Suppressor macrophage treated with lipopolysaccharide for 1 hour (primary cell): ENCODE data around the gene PHF21A.
"Not testable (repeated sequence)": the region's sequence is repeated elsewhere in the genome, so short reads cannot be mapped to it uniquely, and the experiment has no call there.

ENCODE experiments used
- DNase-seq, 3 donors: peaks; one replicate each; pipeline ENCODE4 v3.0.0-alpha.2; 2020 to 2022

Gene PHF21A

DNA sequence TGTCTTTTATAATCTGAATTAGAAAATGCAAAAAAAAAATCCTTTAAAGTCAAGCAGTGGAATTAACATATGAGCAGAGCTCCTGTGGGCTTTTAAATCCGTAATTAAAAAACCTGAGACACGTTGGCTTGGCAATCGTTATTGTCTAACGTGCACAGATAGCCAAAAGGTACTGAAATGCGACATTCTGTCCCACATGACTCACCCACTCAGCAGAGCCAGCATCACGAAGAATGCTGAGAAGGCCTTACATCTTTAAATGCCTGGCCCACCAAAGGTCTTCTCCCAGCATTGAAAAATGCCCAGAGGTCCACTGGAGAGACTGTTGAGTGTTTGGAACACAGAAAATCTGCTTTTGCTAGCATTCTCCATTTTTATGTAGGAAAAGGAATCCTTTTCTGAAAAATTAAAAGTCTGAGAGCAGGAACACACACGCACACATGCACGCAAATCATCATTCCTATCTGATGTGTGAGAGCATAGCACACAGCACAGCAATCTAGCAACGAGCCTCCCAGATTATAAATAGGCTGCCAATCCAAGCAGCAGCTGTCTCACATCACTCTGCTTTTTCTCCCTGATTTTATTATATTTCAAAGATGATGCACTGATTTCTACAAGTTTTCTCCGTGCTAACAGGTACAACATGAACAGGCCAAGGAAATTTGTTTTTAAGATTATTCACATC is 94.5 kb downstream of the PHF21A start:
- DNase-seq, result no peak

DNA sequence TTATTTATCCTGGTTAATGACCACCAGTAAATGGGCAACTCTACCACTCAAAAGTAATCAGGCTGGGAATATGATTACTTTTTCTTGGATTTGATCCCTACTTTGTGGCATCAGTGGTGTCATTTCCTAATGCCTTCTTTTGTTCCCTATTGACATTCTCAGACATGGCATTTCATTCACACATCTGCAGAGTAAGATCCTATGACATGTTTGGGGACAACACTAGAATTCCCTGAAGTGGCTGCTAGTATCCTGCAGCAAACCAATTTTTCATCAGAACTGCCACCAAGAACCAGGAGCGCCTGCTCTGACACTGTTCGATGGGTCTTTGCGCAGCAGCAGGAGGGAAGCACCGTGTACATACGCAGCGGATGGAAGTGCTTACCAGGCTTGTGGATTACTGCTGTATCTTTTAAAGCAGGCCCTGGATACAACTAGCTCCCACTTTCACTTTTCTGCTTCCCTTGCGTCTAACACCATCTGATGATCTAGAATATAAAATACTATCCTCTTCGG is 101.1 kb downstream of the PHF21A start:
- DNase-seq, result no peak

- no peak for DNase-seq
Measured at GRCh38 chr11:46018651-46019050, 102.6 kb downstream of the PHF21A start.

DNA sequence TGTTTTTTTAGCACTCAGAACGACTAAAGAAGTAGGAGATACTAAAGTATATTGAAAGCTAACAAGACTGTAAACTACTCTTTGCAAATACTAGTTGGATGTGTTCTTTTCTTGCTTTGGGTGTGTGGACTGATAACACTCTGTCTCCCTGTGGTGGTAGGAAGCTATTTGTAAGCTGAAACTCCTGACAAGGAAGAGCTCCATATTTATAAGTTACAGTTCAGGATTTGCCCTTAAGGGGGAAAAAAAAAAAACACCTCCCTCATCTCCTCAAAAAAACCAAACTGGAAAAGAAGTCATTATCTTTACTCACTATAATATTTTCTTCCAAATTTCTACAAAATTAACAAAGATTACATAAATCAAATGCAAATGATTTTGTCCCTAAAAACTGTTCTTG is 103.9 kb downstream of the PHF21A start:
- no peak for DNase-seq

DNA sequence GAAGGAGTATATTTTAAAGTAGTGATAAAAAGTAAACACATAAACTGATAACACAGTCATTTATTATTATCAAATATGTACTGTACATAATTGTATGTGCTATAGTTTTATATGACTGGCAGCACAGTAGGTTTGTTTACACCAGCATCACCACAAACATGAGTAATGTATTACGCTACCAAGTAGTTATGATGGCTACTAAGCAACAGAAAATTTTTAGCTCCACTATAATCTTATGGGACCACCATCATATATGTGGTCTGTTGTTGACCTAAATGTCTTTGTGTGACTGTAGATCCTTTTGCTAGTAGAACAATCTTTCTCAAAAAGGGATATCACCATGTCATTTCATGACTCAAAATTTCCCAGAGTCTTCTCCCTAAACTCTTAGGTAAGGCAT is 105.3 kb downstream of the PHF21A start:
- no peak for DNase-seq

GRCh38 chr11:46014168-46014567 is 107.1 kb downstream of the PHF21A start:
- DNase-seq, result not testable (repeated sequence)

- DNase-seq, result no peak
Measured at GRCh38 chr11:46012185-46012584, 109.1 kb downstream of the PHF21A start.

- DNase-seq, result no peak
Measured at GRCh38 chr11:46010100-46010499, 111.2 kb downstream of the PHF21A start.

DNA sequence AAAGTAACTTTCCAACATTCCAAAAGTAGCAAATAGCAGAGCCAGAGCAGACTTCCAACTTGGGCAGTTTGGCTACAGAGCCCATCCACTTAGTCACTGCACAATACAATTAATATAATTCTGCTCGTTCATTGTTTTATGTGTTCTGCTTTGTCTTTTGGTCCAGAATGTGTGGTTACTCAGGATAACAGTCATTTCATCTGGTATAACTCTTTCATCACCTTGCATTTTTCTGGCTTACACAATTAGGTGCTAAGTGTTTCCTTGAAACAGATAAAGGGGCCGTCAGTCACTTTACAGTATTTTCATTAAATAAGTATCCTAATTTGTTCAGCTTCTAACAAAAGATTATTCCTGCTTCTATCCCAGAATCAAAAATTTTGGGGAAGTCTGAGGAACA is 111.6 kb downstream of the PHF21A start:
- no peak for DNase-seq

GRCh38 chr11:46006418-46007070 is 114.7 kb downstream of the PHF21A start:
- DNase-seq, result peak; percentile 67 to 79 (median 79)

DNA sequence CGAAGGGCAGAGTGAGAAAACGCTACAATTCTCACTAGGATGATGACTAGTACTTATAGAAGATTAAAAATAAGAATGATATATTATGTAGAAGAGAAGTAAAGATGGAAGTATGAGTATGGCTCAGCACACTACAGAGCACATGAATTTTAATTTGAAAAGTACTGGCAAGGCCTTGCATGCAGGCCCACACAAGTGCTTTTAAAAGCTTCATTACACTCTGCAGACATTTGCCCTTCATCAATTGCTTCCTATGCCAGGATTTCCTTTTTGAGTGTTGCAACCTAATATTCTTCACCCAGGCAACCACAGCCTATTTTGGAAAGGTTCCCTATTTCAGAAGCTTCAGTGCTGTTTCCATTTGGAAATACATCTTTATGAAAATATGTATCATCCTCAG is 117.7 kb downstream of the PHF21A start:
- peak; percentile 47 to 60 (median 57) for DNase-seq

DNA sequence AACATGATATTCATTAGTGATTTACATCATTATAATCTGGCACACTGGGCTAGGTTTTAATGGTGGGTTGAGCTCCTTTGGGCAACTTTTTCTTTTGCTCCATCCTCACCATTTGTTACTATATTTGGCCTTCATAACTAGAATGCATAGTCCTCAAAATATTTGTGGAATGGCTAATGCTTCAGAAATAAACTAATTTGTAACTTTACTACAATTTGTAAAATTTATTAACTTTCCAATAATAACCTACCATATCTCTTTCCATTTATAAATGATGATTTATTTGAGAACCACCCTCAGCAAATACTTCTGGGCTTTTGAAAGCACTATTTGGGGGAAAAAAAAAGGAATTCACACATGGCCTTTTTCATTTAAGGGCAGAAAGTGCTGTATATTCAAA is 119.1 kb downstream of the PHF21A start:
- DNase-seq, result no peak

GRCh38 chr11:46001448-46001914 is 119.8 kb downstream of the PHF21A start:
- no peak for DNase-seq

GRCh38 chr11:45997599-45997998 is 123.7 kb downstream of the PHF21A start:
- DNase-seq, result no peak

- DNase-seq, result no peak
Measured at GRCh38 chr11:45995342-45995734, 125.9 kb downstream of the PHF21A start.

DNA sequence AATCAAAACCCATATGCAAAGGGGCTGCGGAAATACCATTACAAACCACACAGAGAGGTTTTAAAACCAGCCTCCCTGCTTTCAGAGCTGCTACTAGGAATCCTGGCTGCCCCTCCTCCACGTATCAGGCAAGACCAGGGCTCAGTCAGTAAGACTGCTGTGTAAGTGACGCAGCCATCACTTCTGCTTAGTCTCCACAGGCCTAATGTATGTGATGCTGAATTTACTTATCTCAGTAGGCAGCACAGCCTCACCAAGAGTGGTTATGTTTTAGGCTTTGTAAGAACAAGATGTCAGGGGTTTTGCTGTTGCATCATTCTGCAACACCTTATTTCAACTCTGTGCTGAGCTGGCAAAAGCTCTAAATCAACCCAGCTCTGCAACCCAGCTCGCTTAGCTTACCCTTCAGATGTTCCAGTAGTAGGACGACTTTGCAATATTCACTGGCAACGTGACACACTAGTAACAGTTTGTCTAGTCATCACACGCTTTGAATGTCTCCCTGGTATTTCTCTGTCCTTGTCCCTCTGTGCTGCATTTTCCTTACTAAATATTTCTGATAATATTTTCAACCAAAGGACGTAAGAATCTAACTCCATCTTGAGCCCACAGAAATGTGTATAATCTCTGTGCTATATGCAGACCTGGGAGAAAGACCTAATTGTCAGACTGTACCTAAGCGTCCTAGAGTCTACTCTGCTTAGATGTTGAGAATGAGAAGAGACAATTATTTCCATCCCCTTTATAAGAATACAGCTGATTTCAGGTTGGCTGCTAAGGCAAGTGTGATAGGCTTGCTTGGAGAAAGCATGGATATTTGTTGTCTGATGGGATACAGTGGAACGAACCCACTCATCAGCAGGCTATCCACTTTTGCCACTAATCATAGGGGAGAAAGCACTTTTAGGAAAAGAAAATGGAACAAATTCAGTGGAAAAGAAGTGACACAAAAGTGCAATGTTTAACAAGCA is 126.6 kb downstream of the PHF21A start:
- DNase-seq, result no peak

GRCh38 chr11:45993531-45994001 is 127.7 kb downstream of the PHF21A start:
- no peak for DNase-seq

DNA sequence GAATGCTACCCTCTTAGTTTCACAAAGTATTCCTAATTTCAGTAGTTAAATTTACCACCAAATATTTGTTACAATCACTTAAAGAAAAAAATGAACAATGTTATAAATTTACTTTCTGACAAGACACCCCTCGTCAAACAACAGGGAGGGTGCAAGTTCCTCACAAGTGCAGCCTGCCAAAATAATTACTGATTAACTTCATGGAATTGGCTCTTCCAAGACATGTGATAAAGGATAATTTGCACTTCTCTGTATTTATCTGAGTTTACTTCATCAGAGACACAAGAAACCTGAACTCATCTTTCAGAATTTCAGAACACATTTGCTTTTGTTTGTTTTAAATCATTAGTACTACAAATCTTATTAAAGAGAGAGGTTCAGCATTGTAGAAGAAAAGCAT is 132.3 kb downstream of the PHF21A start:
- DNase-seq, result no peak

DNA sequence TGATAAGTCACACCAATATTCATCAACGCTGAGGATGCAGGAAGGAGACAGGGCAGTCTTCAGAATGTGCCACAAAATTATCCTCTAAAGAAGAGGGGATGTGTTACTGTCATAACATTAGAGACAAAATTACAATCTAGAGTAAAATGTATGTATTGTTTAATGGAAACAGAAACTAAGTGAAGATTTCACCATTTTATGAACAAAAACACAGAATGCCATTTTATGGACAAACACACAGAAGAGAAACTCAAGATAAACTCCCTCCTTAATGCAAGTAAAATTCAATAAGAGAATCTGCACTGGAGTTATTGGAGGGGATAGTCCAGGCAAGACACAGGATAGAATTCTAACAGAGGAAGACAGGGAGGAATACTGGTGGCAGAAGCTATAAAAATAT is 136.0 kb downstream of the PHF21A start:
- DNase-seq, result no peak

GRCh38 chr11:45984192-45984591 is 137.1 kb downstream of the PHF21A start:
- no peak for DNase-seq

- DNase-seq, result no peak
Measured at GRCh38 chr11:45983471-45983845, 137.8 kb downstream of the PHF21A start.

DNA sequence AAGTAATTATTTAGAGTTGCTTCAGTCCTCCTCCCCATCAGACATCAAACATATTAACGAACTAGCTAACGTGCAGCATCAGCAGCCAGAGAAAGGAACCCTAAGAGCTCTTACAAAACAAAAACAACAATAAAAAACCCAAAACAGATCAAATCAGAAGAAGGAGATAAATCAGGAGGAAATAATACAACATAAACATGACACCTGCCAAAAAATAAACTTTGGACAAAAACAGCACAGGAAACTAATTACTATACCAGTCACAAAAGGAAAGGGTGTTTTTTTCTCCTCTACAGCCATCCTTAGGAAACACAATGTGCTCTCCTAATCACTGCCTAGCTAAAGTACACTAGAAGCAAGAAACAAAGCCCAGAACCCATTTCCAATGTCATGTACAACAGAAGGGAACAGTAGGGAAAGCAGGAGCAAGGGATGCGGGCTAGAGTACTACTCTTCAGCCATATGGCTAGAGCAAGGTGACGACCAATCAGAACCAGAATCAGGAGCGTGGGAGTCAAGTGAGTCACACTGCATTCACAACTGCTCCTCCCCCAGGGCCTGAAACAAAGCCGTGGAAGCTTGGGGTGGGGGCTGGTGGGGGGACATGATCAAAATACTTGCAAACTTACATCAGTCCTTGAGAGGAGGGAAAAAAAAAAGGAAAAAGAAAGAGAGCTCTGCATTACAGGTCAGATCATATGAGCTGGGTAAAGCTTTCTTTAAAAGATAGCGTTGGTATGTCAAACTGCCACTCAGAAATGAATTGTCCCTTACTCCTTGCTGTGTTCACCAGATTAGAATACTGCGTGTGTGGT is 138.4 kb downstream of the PHF21A start:
- no peak for DNase-seq
